Measurements from ENCODE around the gene FANCC. TPM values are rescaled to one million over a fixed set of nuclear protein-coding genes. Genes with fewer than 3 reads are reported as not detected.

Gene FANCC
- total RNA-seq, 1 donor from 2014 or later = 5.7 TPM

DNA sequence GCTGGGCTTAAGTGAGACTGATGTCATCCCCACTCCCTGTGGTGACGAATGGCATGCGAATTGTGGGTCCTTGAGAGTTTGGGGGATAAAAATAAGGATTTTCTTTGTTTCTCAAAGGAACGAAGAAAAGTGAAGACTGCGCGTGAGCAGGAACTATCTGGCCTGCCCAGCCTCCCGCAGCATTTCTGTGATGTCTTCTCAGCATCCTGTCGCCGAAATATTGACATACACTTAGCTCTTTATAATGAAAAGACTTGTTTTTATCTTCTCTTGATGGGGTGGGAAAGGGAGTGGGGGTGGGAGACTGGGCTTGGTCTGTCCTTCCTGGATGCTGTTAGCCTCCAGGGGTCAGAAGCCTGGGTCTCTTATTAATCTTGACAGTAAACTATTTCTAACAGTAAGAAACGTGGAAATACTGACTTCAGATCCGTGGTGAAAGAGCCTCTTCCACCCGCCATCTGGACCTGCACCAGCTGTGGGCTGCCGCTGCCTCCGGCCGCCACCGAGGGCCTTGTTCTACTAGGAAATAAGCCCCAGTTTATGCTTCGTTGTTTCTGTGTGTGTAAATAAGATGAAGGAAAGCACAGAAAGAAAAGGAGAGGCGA lies 239.6 kb downstream of the FANCC start:
- no peak for DNase-seq (ENCODE audit: extremely low read depth, low read depth, low spot score)

DNA sequence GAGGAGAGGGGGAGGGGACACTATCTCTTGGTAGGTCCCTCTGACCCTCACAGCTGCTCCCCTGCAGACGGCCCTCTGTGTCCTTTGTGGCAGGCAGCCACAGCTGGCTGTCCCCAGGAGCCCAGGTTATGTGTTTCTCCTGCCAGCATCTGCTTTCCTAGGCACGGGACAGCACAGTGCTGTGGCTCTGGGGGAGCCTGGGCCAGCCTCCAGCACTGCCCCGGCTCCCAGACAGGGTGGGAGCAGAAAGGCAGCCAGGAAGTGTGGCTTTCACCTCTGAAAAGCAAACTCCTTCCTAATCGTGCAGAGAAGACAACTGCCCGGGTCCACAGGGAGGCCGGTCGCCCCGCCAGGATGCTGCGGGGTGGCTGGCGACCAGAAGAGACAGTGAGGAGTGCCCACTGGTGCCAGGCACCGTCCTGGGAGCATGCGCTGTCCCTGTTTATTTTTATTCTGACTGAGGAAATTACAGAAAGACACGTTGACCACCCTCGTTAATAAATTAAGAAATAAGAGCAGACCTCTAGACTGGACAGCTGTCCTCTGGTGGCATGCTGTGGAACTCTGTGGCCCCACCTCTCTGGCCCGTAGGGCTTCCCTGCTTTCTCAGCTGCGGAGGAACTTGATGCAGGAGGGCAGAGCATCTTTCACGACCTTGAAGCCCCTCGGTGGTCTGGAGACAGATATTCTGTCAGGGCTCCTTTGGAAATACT lies 240.3 kb downstream of the FANCC start:
- no peak for DNase-seq (ENCODE audit: extremely low read depth, low read depth, low spot score)

DNA sequence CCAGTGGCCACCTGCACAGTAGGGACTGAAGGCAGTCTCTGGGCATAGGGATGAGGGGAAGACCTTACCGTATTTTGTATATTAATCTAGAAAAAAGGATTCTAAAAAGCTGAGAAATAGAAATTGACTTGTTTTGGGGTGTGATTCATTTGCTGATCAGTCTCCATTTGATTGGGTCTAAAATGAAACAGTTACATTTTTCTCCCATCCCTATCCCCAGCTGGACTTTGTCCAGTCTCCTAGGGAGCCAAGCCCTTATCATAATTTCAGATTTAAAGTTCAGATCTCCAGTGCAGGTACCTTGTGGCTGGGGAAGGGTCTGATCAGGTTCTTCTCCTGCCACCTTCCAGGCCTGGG lies 240.8 kb downstream of the FANCC start:
- DNase-seq (ENCODE audit: extremely low read depth, low read depth, low spot score) = no peak

GRCh38 chr9:95075700-95076099 lies 241.8 kb downstream of the FANCC start:
- DNase-seq (ENCODE audit: extremely low read depth, low read depth, low spot score) = no peak

DNA sequence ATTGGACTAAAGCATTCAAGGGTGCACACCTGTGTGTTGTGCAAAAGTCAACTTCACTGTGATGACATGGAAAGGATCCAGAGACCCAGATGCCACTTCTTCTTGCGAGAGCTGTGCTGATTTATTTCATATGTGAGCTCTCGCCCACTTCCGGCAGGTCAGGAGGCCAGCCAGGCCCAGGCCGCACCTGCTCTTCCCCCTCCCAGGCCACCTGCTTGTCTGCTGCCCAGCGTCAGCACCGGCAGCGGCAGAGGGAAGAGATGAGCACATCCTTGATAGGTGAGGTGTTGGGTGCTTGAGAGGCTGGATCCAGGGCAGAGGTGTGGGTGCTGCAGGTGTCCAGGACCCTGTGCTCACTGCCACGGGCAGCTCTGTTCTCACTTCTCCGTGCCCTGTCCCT lies 242.9 kb downstream of the FANCC start:
- no peak for DNase-seq (ENCODE audit: extremely low read depth, low read depth, low spot score)

DNA sequence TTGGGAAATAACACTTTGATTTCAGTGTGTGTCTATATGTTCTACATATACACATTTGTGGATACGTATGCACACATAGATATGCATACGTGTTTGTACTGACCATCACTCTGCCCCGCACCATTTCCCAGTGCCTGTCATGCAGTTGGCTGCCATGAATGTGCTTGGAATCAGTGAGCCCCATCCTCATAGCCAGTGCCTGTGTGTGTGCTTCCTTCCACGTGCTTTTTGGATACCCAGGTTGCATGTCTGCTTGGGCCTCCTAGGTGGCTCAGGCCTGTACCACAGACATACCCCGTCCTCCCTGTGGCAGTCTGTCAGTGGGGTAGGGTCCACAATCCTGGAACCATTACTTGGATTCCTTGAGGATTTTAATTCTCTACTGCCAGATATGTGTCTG lies 243.6 kb downstream of the FANCC start:
- no peak for DNase-seq (ENCODE audit: extremely low read depth, low read depth, low spot score)

DNA sequence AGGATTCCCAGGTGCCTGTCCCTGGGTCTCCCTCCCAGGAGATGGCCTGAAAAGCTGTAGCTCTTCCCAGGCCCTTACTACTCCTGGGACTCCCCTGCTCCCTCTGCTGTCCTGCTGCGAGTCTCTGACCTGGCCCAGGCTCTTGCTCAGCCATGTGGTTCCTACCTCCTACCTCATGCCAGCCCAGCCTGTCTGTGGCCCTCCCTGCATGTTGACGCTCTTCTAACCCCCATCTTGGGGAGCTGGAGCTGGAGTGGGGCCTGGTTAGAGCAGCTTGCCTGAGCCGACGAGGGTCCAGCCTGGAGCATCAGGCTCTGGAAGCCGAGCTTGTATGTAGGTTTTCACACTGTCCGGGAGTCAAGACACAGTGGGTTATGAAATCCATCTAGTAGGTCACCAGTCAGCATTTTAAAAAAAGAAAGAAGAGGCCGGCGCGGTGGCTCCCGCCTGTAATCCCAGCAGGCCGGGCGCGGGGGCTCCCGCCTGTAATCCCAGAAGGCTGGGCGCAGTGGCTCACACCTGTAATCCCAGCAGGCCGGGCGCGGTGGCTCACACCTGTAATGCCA lies 244.4 kb downstream of the FANCC start:
- no peak for DNase-seq (ENCODE audit: extremely low read depth, low read depth, low spot score)

DNA sequence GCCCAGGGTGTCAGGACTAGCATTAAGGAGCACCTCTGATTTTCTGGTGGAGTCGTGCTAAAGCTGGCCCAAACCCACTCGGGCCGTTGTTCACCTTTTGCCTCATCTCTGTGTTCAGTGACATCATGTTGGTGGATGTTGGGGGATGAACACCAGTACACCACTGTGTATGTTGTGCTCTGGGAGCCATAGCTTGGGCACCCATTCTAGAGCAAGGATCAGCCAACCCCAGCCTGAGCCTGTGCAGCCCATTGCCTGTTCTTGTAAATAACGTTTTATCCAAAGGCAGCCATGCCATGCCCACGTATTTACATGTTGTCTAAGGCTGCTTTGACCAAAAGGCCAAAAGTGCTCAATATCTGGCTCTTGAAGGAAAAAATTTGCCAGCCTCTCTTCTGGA lies 245.6 kb downstream of the FANCC start:
- no peak for DNase-seq (ENCODE audit: extremely low read depth, low read depth, low spot score)

GRCh38 chr9:95071450-95071849 lies 246.1 kb downstream of the FANCC start:
- DNase-seq (ENCODE audit: extremely low read depth, low read depth, low spot score) = no peak

DNA sequence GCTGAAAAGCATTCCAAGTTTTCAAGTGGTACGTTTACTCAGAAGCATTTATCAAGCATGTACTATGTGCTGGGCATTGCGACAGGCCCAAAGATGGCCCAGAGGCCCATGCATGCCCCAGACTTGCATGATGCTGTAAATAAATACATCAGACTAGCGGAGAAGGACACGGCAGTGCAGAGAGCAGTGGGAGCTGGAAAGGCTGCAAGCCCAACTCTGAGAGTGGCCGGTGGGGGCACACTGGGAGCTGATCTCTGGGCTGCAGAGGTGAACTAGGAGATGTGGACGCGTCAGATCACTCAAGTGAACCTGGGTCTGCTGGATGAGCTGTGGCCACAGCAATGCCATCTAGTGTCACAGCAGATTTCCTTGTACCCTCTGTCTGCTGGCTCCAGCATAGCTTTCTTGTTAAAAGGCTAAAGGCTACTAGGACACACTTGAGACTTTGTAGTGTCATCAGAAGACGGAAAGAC lies 246.9 kb downstream of the FANCC start:
- no peak for DNase-seq (ENCODE audit: extremely low read depth, low read depth, low spot score)

DNA sequence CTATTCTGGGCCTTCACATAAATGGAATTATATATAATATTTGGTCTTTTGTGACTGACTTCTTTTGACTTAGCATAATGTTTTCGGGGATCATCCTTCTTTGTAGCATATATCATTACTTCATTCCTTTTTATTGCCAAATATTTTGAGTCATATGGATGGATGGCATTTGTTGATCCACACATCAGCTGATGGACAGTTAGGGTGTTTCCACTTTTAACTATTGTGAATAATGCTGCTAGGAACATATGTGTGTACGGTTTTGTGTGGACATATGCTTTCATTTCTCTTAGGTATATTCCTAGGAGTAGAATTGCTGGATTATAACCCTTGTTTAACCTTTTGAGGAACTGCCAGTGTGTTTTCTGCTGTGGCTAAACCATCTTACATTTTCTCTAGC lies 249.6 kb downstream of the FANCC start:
- DNase-seq (ENCODE audit: extremely low read depth, low read depth, low spot score) = no peak

DNA sequence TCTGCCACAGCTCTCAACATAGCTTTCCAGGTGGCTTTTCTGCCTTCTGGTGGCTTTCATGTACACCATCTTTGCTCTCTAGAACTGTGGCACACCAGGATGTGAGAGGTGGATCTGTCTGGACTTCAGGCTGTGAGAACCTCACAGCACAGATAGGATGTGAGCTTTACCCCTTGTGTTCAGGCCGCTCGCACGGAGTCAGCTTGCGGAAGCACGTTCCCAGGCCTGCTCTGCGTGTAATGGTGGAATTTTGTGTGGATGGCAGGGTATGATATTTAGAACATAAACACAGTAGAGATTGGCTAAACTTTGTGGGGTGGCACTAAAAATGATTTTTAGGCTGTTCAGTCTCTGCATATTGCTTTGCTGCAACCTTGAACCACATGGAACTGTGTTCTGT lies 250.5 kb downstream of the FANCC start:
- DNase-seq (ENCODE audit: extremely low read depth, low read depth, low spot score) = no peak

DNA sequence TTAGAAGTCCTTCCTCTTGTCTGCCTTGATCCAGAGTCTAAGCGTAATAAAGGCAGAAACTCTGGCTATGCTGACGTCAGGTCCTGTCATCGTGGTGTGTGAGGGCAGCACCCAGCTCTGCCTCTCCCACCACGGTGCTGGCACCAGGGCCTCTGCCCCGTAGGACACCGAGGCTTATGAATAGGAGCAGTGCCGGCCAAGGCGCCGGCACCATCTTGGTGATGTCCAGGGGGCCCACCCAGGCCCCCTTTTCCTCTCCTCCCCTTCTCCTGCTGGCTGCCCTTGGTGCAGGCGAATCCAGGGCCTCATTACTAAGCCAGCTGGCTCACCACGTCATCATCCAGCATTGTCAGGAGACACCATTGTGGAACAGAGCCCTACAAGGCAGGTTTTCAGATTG lies 252.3 kb downstream of the FANCC start:
- no peak for DNase-seq (ENCODE audit: extremely low read depth, low read depth, low spot score)

- DNase-seq (ENCODE audit: extremely low read depth, low read depth, low spot score) = no peak
Observed at GRCh38 chr9:95063300-95063699, 254.2 kb downstream of the FANCC start.

DNA sequence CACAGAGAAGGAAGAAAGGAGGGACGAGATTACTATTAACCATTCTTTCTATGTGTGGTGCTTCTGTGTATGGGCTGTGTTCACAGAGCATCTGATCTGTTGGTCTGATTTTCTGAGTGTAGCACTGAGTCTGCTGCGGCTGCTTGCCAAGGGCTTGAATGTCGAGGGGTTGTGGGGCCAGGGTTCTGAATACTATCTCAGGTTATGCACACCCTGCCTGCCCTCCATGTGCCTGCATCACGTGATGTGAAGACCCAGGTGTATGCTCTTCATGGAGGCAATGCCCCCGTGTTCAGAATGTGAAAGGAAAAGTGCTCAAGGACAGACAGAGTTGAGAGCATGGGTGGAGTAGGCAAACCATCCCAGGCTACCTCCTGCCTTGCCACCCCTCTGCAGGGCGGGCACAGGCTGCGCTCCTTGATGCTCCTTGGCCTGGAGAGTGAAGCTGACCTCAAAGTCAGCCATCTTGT lies 254.9 kb downstream of the FANCC start:
- no peak for DNase-seq (ENCODE audit: extremely low read depth, low read depth, low spot score)

GRCh38 chr9:95061916-95062595 lies 255.5 kb downstream of the FANCC start:
- DNase-seq (ENCODE audit: extremely low read depth, low read depth, low spot score) = no peak

DNA sequence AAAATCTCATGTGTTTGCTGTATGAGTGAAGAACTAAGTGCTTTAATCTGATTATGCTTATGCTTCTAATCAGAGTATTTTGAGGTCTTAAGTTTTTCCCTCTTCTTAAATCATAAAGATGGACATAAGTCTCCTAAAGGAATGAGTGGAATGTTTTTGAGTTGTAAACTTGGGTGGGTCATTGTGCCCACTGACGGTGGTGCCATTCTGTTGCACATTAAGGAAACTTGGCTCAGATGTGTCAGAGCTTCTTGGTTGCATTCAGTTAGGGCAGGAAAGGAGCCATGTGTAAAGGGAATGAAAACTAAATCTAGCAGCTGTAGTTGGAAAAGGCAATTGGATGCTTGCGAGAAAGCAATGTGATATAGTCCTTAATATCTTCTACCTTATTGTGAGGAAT lies 256.6 kb downstream of the FANCC start:
- DNase-seq (ENCODE audit: extremely low read depth, low read depth, low spot score) = no peak

- no peak for DNase-seq (ENCODE audit: extremely low read depth, low read depth, low spot score)
Observed at GRCh38 chr9:95060234-95060633, 257.3 kb downstream of the FANCC start.

- DNase-seq (ENCODE audit: extremely low read depth, low read depth, low spot score) = no peak
Observed at GRCh38 chr9:95058795-95059386, 258.6 kb downstream of the FANCC start.

- DNase-seq (ENCODE audit: extremely low read depth, low read depth, low spot score) = no peak
Observed at GRCh38 chr9:95058121-95058785, 259.3 kb downstream of the FANCC start.

DNA sequence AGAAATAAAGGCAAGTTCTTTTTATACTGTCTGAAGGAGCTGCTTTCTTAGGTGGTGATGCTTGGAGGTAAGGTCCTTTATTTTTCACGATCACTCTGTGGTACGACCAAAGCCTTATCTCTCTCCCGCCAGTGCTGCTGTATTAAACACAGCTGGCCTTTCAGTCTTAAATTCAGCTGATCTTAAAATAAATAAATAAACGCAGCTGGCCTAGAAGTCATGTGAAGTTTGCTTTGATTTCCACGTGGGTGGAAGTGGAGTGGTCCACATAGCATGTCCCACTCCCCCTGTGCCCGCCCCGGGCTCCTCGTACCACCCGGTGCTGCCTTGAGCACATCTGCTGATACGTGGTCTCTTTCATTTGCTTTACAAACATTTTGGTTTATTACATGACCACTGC lies 260.4 kb downstream of the FANCC start:
- DNase-seq (ENCODE audit: extremely low read depth, low read depth, low spot score) = no peak

Data from glomerular endothelial cell (primary cell).